Measurements from ENCODE around the gene DENND11. TPM values are rescaled to one million over a fixed set of nuclear protein-coding genes. Genes with fewer than 3 reads are reported as not detected.

DENND11 gene
- polyA plus RNA-seq, 1 of the 3 experiments (the other 2 are of a cell fraction): 5.5 TPM

DNA sequence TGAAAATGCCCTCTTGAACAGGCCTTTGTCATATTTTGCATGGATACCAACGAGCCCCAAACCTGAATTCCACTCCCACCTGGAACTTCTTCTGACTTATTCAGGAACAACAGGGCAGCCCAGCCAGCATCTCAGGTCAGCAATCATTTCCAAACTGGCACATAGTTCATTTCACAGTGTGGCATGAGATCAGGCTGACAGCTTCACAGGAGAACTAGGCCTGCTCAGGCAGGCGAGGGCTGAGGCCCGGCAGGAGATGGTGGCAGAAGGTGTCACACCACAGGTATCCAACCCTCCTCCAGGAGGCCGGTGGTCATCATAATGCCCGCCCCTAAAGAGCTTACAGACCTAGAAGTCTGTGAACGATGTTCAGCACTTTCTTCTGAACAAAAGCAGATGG is 42.5 kb downstream of the DENND11 start (continued):
- no peak for TF ChIP-seq GABPA (IDR thresholded peaks at IDR 0.05; ENCODE audit: low read depth)
- no peak for TF ChIP-seq GATA2 (CRISPR knock-in tag; IDR thresholded peaks at IDR 0.05)
- TF ChIP-seq EP300 (IDR thresholded peaks at IDR 0.05; ENCODE audit: borderline replicate concordance in 1 of 2, low read depth in 1 of 2, low read length in 1 of 2): no peak
- no peak for TF ChIP-seq CTCF (IDR thresholded peaks at IDR 0.05)
- no peak for TF ChIP-seq EZH2phosphoT487 (IDR thresholded peaks at IDR 0.05; ENCODE audit: borderline replicate concordance, low read depth)
- no peak for TF ChIP-seq RAD21 (IDR thresholded peaks at IDR 0.05; ENCODE audit: low read length)
- TF ChIP-seq, protein P1, sequence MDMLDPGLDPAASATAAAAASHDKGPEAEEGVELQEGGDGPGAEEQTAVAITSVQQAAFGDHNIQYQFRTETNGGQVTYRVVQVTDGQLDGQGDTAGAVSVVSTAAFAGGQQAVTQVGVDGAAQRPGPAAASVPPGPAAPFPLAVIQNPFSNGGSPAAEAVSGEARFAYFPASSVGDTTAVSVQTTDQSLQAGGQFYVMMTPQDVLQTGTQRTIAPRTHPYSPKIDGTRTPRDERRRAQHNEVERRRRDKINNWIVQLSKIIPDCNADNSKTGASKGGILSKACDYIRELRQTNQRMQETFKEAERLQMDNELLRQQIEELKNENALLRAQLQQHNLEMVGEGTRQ (IDR thresholded peaks at IDR 0.05; ENCODE audit: borderline replicate concordance, low read depth, low read length): no peak
- no peak for TF ChIP-seq TAF1 (IDR thresholded peaks at IDR 0.05; ENCODE audit: borderline replicate concordance, low read depth, low read length)

DNA sequence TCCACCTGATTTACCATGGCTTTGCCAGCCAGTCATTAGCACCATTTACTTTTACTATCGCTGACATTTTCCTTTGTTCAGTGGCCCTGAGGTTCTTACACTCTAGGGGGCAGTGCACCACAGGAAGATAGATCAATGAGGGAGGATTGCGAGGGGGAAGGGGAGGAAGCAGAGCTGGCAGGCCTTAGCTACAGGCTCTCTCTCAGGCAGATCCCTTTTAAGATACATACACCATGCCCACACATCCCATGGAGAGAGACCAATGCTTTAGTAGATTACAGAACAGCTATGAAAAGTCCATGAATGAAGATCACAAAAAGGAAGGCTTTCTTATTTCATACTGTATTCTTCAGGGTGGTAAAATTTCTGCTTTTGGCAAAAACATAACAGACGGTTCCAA is 47.4 kb downstream of the DENND11 start:
- no peak overlapping the region for H3K4me2 ChIP-seq
- 0 out of 2 replicates have a peak, but pooled peaks have one; percentile 4 for TF ChIP-seq NRF1 (IDR thresholded peaks at IDR 0.05; ENCODE audit: low read depth, low read length)
- TF ChIP-seq CTCF (IDR thresholded peaks at IDR 0.05): peak; percentile 94
- TF ChIP-seq, protein P2, sequence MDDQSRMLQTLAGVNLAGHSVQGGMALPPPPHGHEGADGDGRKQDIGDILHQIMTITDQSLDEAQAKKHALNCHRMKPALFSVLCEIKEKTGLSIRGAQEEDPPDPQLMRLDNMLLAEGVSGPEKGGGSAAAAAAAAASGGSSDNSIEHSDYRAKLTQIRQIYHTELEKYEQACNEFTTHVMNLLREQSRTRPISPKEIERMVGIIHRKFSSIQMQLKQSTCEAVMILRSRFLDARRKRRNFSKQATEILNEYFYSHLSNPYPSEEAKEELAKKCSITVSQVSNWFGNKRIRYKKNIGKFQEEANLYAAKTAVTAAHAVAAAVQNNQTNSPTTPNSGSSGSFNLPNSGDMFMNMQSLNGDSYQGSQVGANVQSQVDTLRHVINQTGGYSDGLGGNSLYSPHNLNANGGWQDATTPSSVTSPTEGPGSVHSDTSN (IDR thresholded peaks at IDR 0.05): no peak
- TF ChIP-seq SMC3 (IDR thresholded peaks at IDR 0.05; ENCODE audit: low read depth, low read length): peak; percentile 66; the same call in 1 of the 2 replicates
- no peak for TF ChIP-seq TAF1 (IDR thresholded peaks at IDR 0.05; ENCODE audit: borderline replicate concordance, low read depth, low read length)
- peak; percentile 62 for TF ChIP-seq RCOR1 (IDR thresholded peaks at IDR 0.05; ENCODE audit: low read length)
- peak; percentile 90 for TF ChIP-seq CHD2 (IDR thresholded peaks at IDR 0.05; ENCODE audit: low read length, partially characterized antibody)
- peak in 1 of 2 experiments; percentile 13; a peak in 1 of 4 replicates for TF ChIP-seq EP300 (IDR thresholded peaks at IDR 0.05; ENCODE audit: borderline replicate concordance in 1 of 2, low read depth in 1 of 2, low read length in 1 of 2)
- TF ChIP-seq GATA2 (CRISPR knock-in tag; IDR thresholded peaks at IDR 0.05): peak; percentile 83
- TF ChIP-seq ZBTB33 (IDR thresholded peaks at IDR 0.05; ENCODE audit: borderline replicate concordance, low read depth): no peak
- TF ChIP-seq NFIC (IDR thresholded peaks at IDR 0.05; ENCODE audit: borderline replicate concordance): peak; percentile 25; the same call in 1 of the 2 replicates
- peak; percentile 91 for TF ChIP-seq RAD21 (IDR thresholded peaks at IDR 0.05; ENCODE audit: low read length)
- TF ChIP-seq MXI1 (IDR thresholded peaks at IDR 0.05; ENCODE audit: low read depth, low read length): peak; percentile 57; the same call in 1 of the 2 replicates
- TF ChIP-seq MAX (IDR thresholded peaks at IDR 0.05; ENCODE audit: low read depth): no peak
- peak; percentile 72 for TF ChIP-seq RFX5 (IDR thresholded peaks at IDR 0.05; ENCODE audit: low read length)
- no peaks in the 10 kb centered on the region for H3K9me3 ChIP-seq
- no peaks in the 10 kb centered on the region for H3K27me3 ChIP-seq (ENCODE audit: insufficient read depth)
- no peaks in the 10 kb centered on the region for H4K20me1 ChIP-seq (ENCODE audit: insufficient read depth)
- no peak overlapping the region for H3K9ac ChIP-seq
- H3K9me2 ChIP-seq: no peaks in the 10 kb centered on the region
- H3F3A ChIP-seq (replicated peaks; ENCODE audit: insufficient read depth): peaks cover 3% of the 10 kb centered on the region
- H2AFZ ChIP-seq (ENCODE audit: low read depth): no peak overlapping the region
- no peak overlapping the region; a peak in 1 of 4 replicates for H3K4me3 ChIP-seq (ENCODE audit: low read depth in 2 of 2, low read length in 1 of 2)
- ChIA-PET POLR2A (interaction anchor here (1.1 to 1.4 kb wide), 2 partner anchors 83 to 131 kb away, joined by 4 to 7 read pairs; partner anchors contain the start of gene SSBP1), CTCF (interaction anchor here (0.5 to 9.5 kb wide), 60 partner anchors 8 to 1001 kb away, joined by 3 to 124 read pairs (median 4); partner anchors contain the start of genes AGK, BRAF, DENND11 and SSBP1)
- H3K36me3 ChIP-seq (replicated peaks in 1 of 2; ENCODE audit: control insufficient read depth in 1 of 2, insufficient read depth in 2 of 2, low read length in 1 of 2): peaks cover 40 to 82% of the 10 kb centered on the region in 2 experiments
- H3K4me1 ChIP-seq (ENCODE audit: control insufficient read depth in 1 of 2, insufficient read depth in 2 of 2, low read depth in 1 of 2, low read length in 1 of 2): peaks cover 0 to 11% of the 10 kb centered on the region in 2 experiments; a peak in 2 of 4 replicates
- peak; percentile 87 for DNase-seq
- H3K79me2 ChIP-seq (ENCODE audit: insufficient read depth): no peaks in the 10 kb centered on the region
- peak overlapping the region; percentile 12 to 64; a peak in 3 of 4 replicates for H3K27ac ChIP-seq (ENCODE audit: low read depth in 2 of 2, low read length in 1 of 2)
- WGBS (ENCODE audit: low lambda C conversion rate): 38% methylated on average over 3 of the region's 3 CpGs

Measured in SK-N-SH (cell line).